ENCODE data around the gene EGF.

DNA sequence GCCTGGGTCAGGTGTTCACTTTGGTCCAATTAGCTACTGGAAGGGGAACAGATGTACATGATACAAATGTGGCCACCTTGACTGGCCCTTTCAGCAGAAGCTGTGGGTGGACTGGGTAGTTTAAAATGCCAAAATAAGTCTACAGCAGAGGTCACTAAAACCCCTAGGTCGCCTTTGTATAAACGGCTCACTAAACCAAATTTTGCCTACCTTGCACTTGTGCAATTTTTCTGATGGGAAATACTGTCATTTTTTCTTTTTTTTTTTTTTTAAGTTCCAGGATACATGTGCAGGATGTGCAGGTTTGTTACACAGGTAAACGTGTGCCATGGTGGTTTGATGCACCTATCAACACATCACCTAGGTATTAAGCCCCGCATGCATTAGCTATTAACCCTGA is 109.8 kb downstream of the EGF start:
- TF ChIP-seq POLR2A (IDR thresholded peaks at IDR 0.05), result no peak
- TF ChIP-seq, protein P1, sequence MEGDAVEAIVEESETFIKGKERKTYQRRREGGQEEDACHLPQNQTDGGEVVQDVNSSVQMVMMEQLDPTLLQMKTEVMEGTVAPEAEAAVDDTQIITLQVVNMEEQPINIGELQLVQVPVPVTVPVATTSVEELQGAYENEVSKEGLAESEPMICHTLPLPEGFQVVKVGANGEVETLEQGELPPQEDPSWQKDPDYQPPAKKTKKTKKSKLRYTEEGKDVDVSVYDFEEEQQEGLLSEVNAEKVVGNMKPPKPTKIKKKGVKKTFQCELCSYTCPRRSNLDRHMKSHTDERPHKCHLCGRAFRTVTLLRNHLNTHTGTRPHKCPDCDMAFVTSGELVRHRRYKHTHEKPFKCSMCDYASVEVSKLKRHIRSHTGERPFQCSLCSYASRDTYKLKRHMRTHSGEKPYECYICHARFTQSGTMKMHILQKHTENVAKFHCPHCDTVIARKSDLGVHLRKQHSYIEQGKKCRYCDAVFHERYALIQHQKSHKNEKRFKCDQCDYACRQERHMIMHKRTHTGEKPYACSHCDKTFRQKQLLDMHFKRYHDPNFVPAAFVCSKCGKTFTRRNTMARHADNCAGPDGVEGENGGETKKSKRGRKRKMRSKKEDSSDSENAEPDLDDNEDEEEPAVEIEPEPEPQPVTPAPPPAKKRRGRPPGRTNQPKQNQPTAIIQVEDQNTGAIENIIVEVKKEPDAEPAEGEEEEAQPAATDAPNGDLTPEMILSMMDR (IDR thresholded peaks at IDR 0.05), result no peak

Measured in testis (tissue), 2 donors.